HEK293 (cell line): ENCODE results near the gene PGS1.

Experiments used
- BCL11A ChIP-seq: fragments of 450-650 bp; formaldehyde crosslinking; IDR thresholded peaks from 2 replicates; pipeline ENCODE4 v1.5.1; 2016; ENCODE audit warnings: low read depth, missing biosample characterization, missing genetic modification characterization
- ELK4 ChIP-seq: IDR thresholded peaks from 2 replicates; pipeline ENCODE4 v1.6.1; 2011; ENCODE audit warnings: mild to moderate bottlenecking, low read depth, low read length, borderline replicate concordance
- GFI1B ChIP-seq: fragments of 450-650 bp; formaldehyde crosslinking; IDR thresholded peaks from 2 replicates; pipeline ENCODE4 v1.5.1; 2016; ENCODE audit warnings: missing biosample characterization, missing genetic modification characterization
- KLF1 ChIP-seq: fragments of 450-650 bp; formaldehyde crosslinking; IDR thresholded peaks from 2 replicates; pipeline ENCODE4 v1.5.1; 2016; ENCODE audit warnings: missing biosample characterization, missing genetic modification characterization
- KLF8 ChIP-seq: fragments of 450-650 bp; formaldehyde crosslinking; IDR thresholded peaks from 2 replicates; pipeline ENCODE4 v1.5.1; 2016; ENCODE audit warnings: missing biosample characterization, missing genetic modification characterization
- KLF9 ChIP-seq: fragments of 450-650 bp; formaldehyde crosslinking; IDR thresholded peaks from 2 replicates; pipeline ENCODE4 v1.5.1; 2016; ENCODE audit warnings: missing biosample characterization, missing genetic modification characterization, low read depth
- SP2 ChIP-seq: fragments of 450-650 bp; formaldehyde crosslinking; IDR thresholded peaks from 2 replicates; pipeline ENCODE4 v1.5.1; 2016; ENCODE audit warnings: missing biosample characterization, missing genetic modification characterization
- TRIM28 ChIP-seq: IDR thresholded peaks from 2 replicates; pipeline ENCODE4 v1.6.1; 2011; ENCODE audit warnings: low read length, control low read depth, borderline replicate concordance
- TSHZ1 ChIP-seq: fragments of 450-650 bp; formaldehyde crosslinking; IDR thresholded peaks from 2 replicates; pipeline ENCODE4 v1.5.1; 2016; ENCODE audit warnings: missing biosample characterization, missing genetic modification characterization, borderline replicate concordance
- WT1 ChIP-seq: fragments of 450-650 bp; formaldehyde crosslinking; IDR thresholded peaks from 2 replicates; pipeline ENCODE4 v1.5.1; 2016; ENCODE audit warnings: missing biosample characterization, missing genetic modification characterization
- ZBTB11 ChIP-seq: fragments of 450-650 bp; formaldehyde crosslinking; conservative IDR thresholded peaks from 2 replicates; pipeline ENCODE4 v1.5.1; 2016; ENCODE audit warnings: low read depth, missing biosample characterization, missing genetic modification characterization
- ZNF148 ChIP-seq: fragments of 450-650 bp; formaldehyde crosslinking; IDR thresholded peaks from 2 replicates; pipeline ENCODE4 v1.5.0; 2017; ENCODE audit warnings: missing biosample characterization, missing genetic modification characterization, borderline replicate concordance
- ZNF157 ChIP-seq: fragments of 450-650 bp; formaldehyde crosslinking; IDR thresholded peaks from 2 replicates; pipeline ENCODE4 v1.5.1; 2016; ENCODE audit warnings: missing biosample characterization, missing genetic modification characterization
- ZNF16 ChIP-seq: fragments of 450-650 bp; formaldehyde crosslinking; IDR thresholded peaks from 2 replicates; pipeline ENCODE4 v1.5.1; 2016; ENCODE audit warnings: low read depth, missing biosample characterization, missing genetic modification characterization
- ZNF169 ChIP-seq: fragments of 450-650 bp; formaldehyde crosslinking; IDR thresholded peaks from 2 replicates; pipeline ENCODE4 v1.5.1; 2016; ENCODE audit warnings: missing biosample characterization, missing genetic modification characterization
- ZNF184 ChIP-seq: fragments of 450-650 bp; IDR thresholded peaks from 2 replicates; pipeline ENCODE4 v1.5.1; 2018; ENCODE audit warnings: missing biosample characterization, mild to moderate bottlenecking, missing genetic modification characterization
- ZNF202 ChIP-seq: fragments of 450-650 bp; formaldehyde crosslinking; IDR thresholded peaks from 2 replicates; pipeline ENCODE4 v1.5.1; 2016; ENCODE audit warnings: missing biosample characterization, missing genetic modification characterization, borderline replicate concordance
- ZNF239 ChIP-seq: fragments of 450-650 bp; formaldehyde crosslinking; IDR thresholded peaks from 2 replicates; pipeline ENCODE4 v1.5.1; 2016; ENCODE audit warnings: missing biosample characterization, missing genetic modification characterization
- ZNF335 ChIP-seq: fragments of 450-650 bp; formaldehyde crosslinking; conservative IDR thresholded peaks from 2 replicates; pipeline ENCODE4 v1.5.1; 2016; ENCODE audit warnings: missing biosample characterization, missing genetic modification characterization
- ZNF354C ChIP-seq: fragments of 450-650 bp; formaldehyde crosslinking; IDR thresholded peaks from 2 replicates; pipeline ENCODE4 v1.5.1; 2016; ENCODE audit warnings: missing biosample characterization, missing genetic modification characterization, low read depth, borderline replicate concordance
- ZNF561 ChIP-seq: fragments of 450-650 bp; IDR thresholded peaks from 2 replicates; pipeline ENCODE4 v1.5.1; 2018; ENCODE audit warnings: missing biosample characterization, missing genetic modification characterization, borderline replicate concordance
- ZNF600 ChIP-seq: fragments of 450-650 bp; formaldehyde crosslinking; IDR thresholded peaks from 2 replicates; pipeline ENCODE4 v1.5.1; 2016; ENCODE audit warnings: missing biosample characterization, missing genetic modification characterization
- ZNF660 ChIP-seq: fragments of 450-650 bp; IDR thresholded peaks from 2 replicates; pipeline ENCODE4 v1.5.1; 2018; ENCODE audit warnings: missing biosample characterization, mild to moderate bottlenecking, missing genetic modification characterization
- ZSCAN18 ChIP-seq: fragments of 450-650 bp; formaldehyde crosslinking; IDR thresholded peaks from 2 replicates; pipeline ENCODE4 v1.5.1; 2016; ENCODE audit warnings: missing biosample characterization, missing genetic modification characterization
- ZSCAN30 ChIP-seq: fragments of 450-650 bp; IDR thresholded peaks from 2 replicates; pipeline ENCODE4 v1.5.1; 2018; ENCODE audit warnings: missing biosample characterization, mild to moderate bottlenecking, missing genetic modification characterization, moderate library complexity

The PGS1 gene

GRCh38 chr17:78378225-78379130 is at the start of gene PGS1 (continued):
- TF ChIP-seq KLF9 (tag by site-specific recombination) (peak; percentile 72; the same call in 1 of the 2 replicates), TSHZ1 (tag by site-specific recombination) (peak; percentile 55; the same call in 1 of the 2 replicates), ZNF148 (tag by site-specific recombination) (no peak; the same call in 1 of the 2 replicates), ZSCAN30 (tag by site-specific recombination) (peak; percentile 57; the same call in 1 of the 2 replicates), WT1 (tag by site-specific recombination) (peak; percentile 48), ZBTB11 (tag by site-specific recombination) (peak; percentile 94), ZNF169 (tag by site-specific recombination) (no peak), ZNF239 (tag by site-specific recombination) (no peak), KLF8 (tag by site-specific recombination) (peak; percentile 71; the same call in 1 of the 2 replicates), ZNF354C (tag by site-specific recombination) (no peak), KLF1 (tag by site-specific recombination) (no peak; the same call in 1 of the 2 replicates), ELK4 (no peak; the same call in 1 of the 2 replicates), ZNF335 (tag by site-specific recombination) (peak; percentile 76), GFI1B (tag by site-specific recombination) (no peak), TRIM28 (0 out of 2 replicates have a peak, but pooled peaks have one; percentile 17), ZNF660 (tag by site-specific recombination) (peak; percentile 89; the same call in 1 of the 2 replicates), ZSCAN18 (tag by site-specific recombination) (no peak), ZNF202 (tag by site-specific recombination) (no peak), ZNF157 (tag by site-specific recombination) (no peak), BCL11A (tag by site-specific recombination) (0 out of 2 replicates have a peak, but pooled peaks have one; percentile 10), SP2 (tag by site-specific recombination) (peak; percentile 83), ZNF16 (tag by site-specific recombination) (no peak), ZNF600 (tag by site-specific recombination) (peak; percentile 88), ZNF184 (no peak), ZNF561 (peak; percentile 91)
